Liver (tissue), 9 donors: Measurements from ENCODE around the gene SLC4A11. TPM values are rescaled to one million over a fixed set of nuclear protein-coding genes. Genes with fewer than 3 reads are reported as not detected.

Experiments used
- DNase-seq: peaks from one replicate; pipeline ENCODE4 v3.0.0-alpha.2; 2017; ENCODE audit warnings: low spot score
- H3K27ac ChIP-seq, 2 donors: one replicate each; pipeline ENCODE4 v1.7.0; 2013; ENCODE audit warnings: inconsistent platforms in 2 of 2, low read length in 2 of 2, control low read depth in 1 of 2, low read depth in 1 of 2, mild to moderate bottlenecking in 1 of 2
- H3K27me3 ChIP-seq, 4 donors: one replicate each; pipeline versions ENCODE4 v1.6.1 to v1.7.0; 2013; ENCODE audit warnings: low read length in 3 of 4, inconsistent platforms in 1 of 4, mild to moderate bottlenecking in 1 of 4, moderate library complexity in 1 of 4; ENCODE audit not compliant: control insufficient read depth in 4 of 4, insufficient read depth in 4 of 4
- H3K36me3 ChIP-seq, 4 donors: one replicate each; pipeline versions ENCODE4 v1.6.1 to v1.7.0; 2013; ENCODE audit warnings: low read length in 3 of 4, mild to moderate bottlenecking in 3 of 4, low read depth in 1 of 4, moderate library complexity in 1 of 4; ENCODE audit not compliant: control insufficient read depth in 4 of 4, insufficient read depth in 3 of 4
- H3K4me1 ChIP-seq, 4 donors: one replicate each; pipeline versions ENCODE4 v1.6.1 to v1.7.0; 2013; ENCODE audit warnings: low read length in 3 of 4, mild to moderate bottlenecking in 3 of 4, moderate library complexity in 1 of 4; ENCODE audit not compliant: control insufficient read depth in 4 of 4, insufficient read depth in 4 of 4
- H3K4me3 ChIP-seq, 3 donors: one replicate each; pipeline versions ENCODE4 v1.6.1 to v1.7.0; 2013; ENCODE audit warnings: low read length in 3 of 3, control low read depth in 1 of 3, low read depth in 1 of 3, mild to moderate bottlenecking in 1 of 3
- H3K9ac ChIP-seq, 2 donors: one replicate each; pipeline ENCODE4 v1.7.0; 2013; ENCODE audit warnings: low read length in 2 of 2, mild to moderate bottlenecking in 2 of 2, moderate library complexity in 2 of 2, control low read depth in 1 of 2, low read depth in 1 of 2
- H3K9me3 ChIP-seq, 4 donors: one replicate each; pipeline versions ENCODE4 v1.6.1 to v1.7.0; 2013; ENCODE audit warnings: low read length in 3 of 4; ENCODE audit not compliant: control insufficient read depth in 4 of 4
- RAD21 ChIP-seq, 2 donors: IDR thresholded peaks; 2 replicates each; pipeline ENCODE4 v1.6.1; 2016; ENCODE audit warnings: antibody characterized with exemption in 2 of 2, mild to moderate bottlenecking in 2 of 2
- YY1 ChIP-seq: IDR thresholded peaks from 2 replicates; pipeline ENCODE4 v1.6.1; 2016; ENCODE audit warnings: antibody characterized with exemption, mild to moderate bottlenecking
- WGBS: extraction: QIAGEN DNeasy Blood & Tissue Kit; methylation state at CpG from one replicate; pipeline ENCODE4 v1.1.7; 2013; 5-methylcytosine and 5-hydroxymethylcytosine counted together
- polyA plus RNA-seq, 2 donors: library from polyadenylated mRNA; stranded (reverse) in 1 of 2; unstranded in 1 of 2; fragments of 200-250 nt in 1 of 2; fragments of >200 nt in 1 of 2; fragmentation: Nextera tagmentation in 1 of 2; extraction: Ambion mirVana in 1 of 2; gene quantifications; one replicate each; pipeline versions ENCODE4 v1.2.1 to v1.2.3, GENCODE V29; 2013 to 2015
- total RNA-seq, 2 donors: library from RNA; depleted of rRNA; stranded (reverse); fragments of >200 nt; gene quantifications; one replicate each; pipeline ENCODE4 v1.2.3, GENCODE V29; 2014
- TF ChIP-seq, protein P1 (sequence below): IDR thresholded peaks from 2 replicates; pipeline ENCODE4 v1.6.1; 2016; ENCODE audit warnings: antibody characterized with exemption
- donor health status: healthy.
- donor health status: healthy.
- donor health status: healthy.
- donor health status: healthy.
- donor health status: healthy.

The SLC4A11 gene
- total and polyA plus RNA-seq, 4 donors: under 0.01 to 0.13 (median 0.06) TPM

DNA sequence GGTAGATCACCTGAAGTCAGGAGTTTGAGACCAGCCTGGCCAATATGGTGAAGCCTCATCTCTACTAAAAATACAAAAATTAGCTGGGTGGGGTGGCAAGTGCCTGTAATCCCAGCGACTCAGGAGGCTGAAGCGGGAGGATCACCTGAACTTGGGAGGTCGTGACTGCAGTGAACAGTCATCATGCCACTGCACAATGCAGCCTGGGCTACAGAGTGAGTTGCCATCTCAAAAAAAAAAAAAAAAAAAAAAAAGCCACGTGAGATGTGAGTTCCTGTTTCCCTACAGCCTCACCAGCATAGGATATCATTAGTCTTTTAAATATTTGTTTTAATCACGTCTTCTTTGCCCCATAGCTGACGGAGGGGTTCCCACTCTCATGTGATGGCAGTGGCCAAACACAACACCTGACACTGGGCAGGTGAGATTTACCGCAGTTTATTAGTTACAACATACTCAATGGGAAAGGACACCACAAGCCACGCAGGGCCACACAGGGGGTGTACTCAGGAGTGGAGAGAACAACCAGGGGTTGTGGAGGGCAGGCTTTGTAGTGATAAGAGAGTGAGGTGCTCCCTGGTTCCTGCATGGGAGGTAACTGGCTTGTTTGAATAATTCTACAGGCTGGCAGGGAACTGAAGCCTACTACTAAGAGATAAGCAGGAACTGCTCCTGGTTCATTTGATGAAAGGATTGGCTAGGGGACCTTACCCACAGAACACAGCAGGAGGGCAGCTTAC, 61.1 kb downstream of the SLC4A11 start:
- Histone ChIP-seq H3K36me3 (no peaks in the 10 kb centered on the region), H3K9me3 (no peaks in the 10 kb centered on the region), H3K27ac (no peak overlapping the region), H3K4me3 (no peak overlapping the region), H3K27me3 (no peaks in the 10 kb centered on the region), H3K9ac (no peak overlapping the region), H3K4me1 (peaks cover 6 to 19% (median 9%) of the 10 kb centered on the region in 4 donors)
- 76% methylated on average over 8 of the region's 8 CpGs for WGBS
- TF ChIP-seq YY1 (no peak), RAD21 (IDR thresholded peaks at IDR 0.05) (no peak)
- TF ChIP-seq, protein P1, sequence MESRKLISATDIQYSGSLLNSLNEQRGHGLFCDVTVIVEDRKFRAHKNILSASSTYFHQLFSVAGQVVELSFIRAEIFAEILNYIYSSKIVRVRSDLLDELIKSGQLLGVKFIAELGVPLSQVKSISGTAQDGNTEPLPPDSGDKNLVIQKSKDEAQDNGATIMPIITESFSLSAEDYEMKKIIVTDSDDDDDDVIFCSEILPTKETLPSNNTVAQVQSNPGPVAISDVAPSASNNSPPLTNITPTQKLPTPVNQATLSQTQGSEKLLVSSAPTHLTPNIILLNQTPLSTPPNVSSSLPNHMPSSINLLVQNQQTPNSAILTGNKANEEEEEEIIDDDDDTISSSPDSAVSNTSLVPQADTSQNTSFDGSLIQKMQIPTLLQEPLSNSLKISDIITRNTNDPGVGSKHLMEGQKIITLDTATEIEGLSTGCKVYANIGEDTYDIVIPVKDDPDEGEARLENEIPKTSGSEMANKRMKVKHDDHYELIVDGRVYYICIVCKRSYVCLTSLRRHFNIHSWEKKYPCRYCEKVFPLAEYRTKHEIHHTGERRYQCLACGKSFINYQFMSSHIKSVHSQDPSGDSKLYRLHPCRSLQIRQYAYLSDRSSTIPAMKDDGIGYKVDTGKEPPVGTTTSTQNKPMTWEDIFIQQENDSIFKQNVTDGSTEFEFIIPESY: no peak
- DNase-seq: no peak

Other genes starting within 250 kb of the SLC4A11 start
- under 1 TPM in 1 of 2 donors, not detected in 1; 0.25 TPM for gene GNRH2, start 195.6 kb downstream of the SLC4A11 start, total RNA-seq
- under 1 TPM; 0.44 to 0.58 TPM for gene GNRH2, start 195.6 kb downstream of the SLC4A11 start, polyA plus RNA-seq
- 10 to 100 TPM; 26.9 to 29.1 TPM for gene MRPS26, start 193.1 kb downstream of the SLC4A11 start, total RNA-seq
- 10 to 100 TPM; 51.5 to 65.2 TPM for gene MRPS26, start 193.1 kb downstream of the SLC4A11 start, polyA plus RNA-seq
- gene OXT, start 167.6 kb downstream of the SLC4A11 start, total RNA-seq: 1 to 10 TPM in 1 of 2 donors, under 1 TPM in 1; 0.75 to 6.5 TPM
- 10 to 100 TPM in 1 of 2 donors, 1 to 10 TPM in 1; 2.0 to 41.6 TPM for gene OXT, start 167.6 kb downstream of the SLC4A11 start, polyA plus RNA-seq
- gene AVP, start 154.5 kb downstream of the SLC4A11 start, total RNA-seq: not detected
- 1 to 10 TPM in 1 of 2 donors, not detected in 1; 2.5 TPM for gene AVP, start 154.5 kb downstream of the SLC4A11 start, polyA plus RNA-seq
- 10 to 100 TPM; 11.5 to 19.0 TPM for gene FASTKD5, start 79.3 kb downstream of the SLC4A11 start, total RNA-seq
- gene FASTKD5, start 79.3 kb downstream of the SLC4A11 start, polyA plus RNA-seq: 10 to 100 TPM in 1 of 2 donors, 1 to 10 TPM in 1; 9.3 to 12.0 TPM
- 1 to 10 TPM; 1.6 to 1.9 TPM for gene UBOX5, start 79.3 kb downstream of the SLC4A11 start, total RNA-seq
- 1 to 10 TPM; 1.5 to 2.0 TPM for gene UBOX5, start 79.3 kb downstream of the SLC4A11 start, polyA plus RNA-seq
- 1 to 10 TPM; 3.5 TPM for gene LZTS3, start 65.6 kb downstream of the SLC4A11 start, total RNA-seq
- gene LZTS3, start 65.6 kb downstream of the SLC4A11 start, polyA plus RNA-seq: 1 to 10 TPM; 1.9 to 3.7 TPM
- gene DDRGK1, start 34.5 kb downstream of the SLC4A11 start, total RNA-seq: 10 to 100 TPM; 16.8 to 40.0 TPM
- gene DDRGK1, start 34.5 kb downstream of the SLC4A11 start, polyA plus RNA-seq: 10 to 100 TPM; 57.0 to 72.4 TPM
- gene ITPA, start 29.7 kb downstream of the SLC4A11 start, total RNA-seq: 10 to 100 TPM; 14.4 to 14.9 TPM
- gene ITPA, start 29.7 kb downstream of the SLC4A11 start, polyA plus RNA-seq: 10 to 100 TPM; 24.6 to 39.8 TPM
- gene DNAAF9, start 168.5 kb upstream of the SLC4A11 start, total RNA-seq: 1 to 10 TPM; 3.0 to 4.4 TPM
- gene DNAAF9, start 168.5 kb upstream of the SLC4A11 start, polyA plus RNA-seq: 1 to 10 TPM; 1.4 to 1.9 TPM
- 100 to 1,000 TPM in 1 of 2 donors, 10 to 100 TPM in 1; 57.4 to 104 TPM for gene ATRN, start 231.8 kb upstream of the SLC4A11 start, total RNA-seq
- 10 to 100 TPM in 1 of 2 donors, 1 to 10 TPM in 1; 8.4 to 34.6 TPM for gene ATRN, start 231.8 kb upstream of the SLC4A11 start, polyA plus RNA-seq